ENCODE results near the gene NMD3. TPM values are rescaled to one million over a fixed set of nuclear protein-coding genes. Genes with fewer than 3 reads are reported as not detected.

The NMD3 gene
- total and polyA plus RNA-seq, 2 of the 13 experiments (the other 11 are each of a cell fraction or from before 2014, with no cell fraction given), result 44.2 to 55.2 TPM

DNA sequence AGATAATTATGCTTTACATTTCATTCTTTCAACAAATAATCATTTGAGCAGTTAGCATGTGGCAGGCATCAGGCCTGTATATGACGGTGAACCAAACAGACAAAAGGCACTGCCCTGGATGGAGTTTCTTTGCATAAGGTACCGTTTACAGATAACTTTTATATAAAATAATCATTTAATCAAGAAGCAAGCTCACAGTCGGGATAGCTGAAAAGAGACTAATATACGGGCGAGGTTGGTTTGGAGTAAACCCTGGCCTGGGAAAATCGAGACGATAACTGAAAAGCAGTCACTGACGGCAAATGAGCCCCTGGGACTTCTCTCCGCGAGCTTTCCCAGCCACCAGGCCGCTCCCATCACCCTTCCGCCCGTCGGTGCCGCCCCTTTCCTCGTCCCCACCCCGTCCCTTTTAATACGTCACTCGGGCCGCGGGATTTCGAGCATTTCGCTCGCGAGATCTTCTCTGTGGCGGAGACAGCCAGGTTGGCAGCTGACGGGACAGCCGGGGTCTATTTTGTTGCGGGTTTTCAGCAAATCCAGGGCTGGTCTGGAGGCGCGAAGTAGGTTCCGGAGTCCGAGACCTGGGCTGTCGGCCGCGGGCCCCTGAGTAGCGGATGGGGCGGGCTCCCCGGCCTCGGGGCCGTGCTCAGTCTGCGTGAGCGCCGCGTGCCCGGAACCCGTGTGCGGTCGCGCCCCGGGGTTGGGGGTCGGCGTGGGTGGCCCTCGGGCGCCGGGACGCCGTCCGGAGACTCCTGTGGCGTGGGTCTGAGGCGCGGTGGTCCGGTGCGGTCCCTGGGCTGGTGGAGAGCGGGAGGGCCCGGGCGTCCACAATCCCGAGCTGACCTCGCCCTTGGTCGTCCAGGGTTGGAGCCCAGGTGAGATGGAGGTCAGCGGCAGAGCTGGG, at the start of gene NMD3 (continued):
- TF ChIP-seq, protein P1, sequence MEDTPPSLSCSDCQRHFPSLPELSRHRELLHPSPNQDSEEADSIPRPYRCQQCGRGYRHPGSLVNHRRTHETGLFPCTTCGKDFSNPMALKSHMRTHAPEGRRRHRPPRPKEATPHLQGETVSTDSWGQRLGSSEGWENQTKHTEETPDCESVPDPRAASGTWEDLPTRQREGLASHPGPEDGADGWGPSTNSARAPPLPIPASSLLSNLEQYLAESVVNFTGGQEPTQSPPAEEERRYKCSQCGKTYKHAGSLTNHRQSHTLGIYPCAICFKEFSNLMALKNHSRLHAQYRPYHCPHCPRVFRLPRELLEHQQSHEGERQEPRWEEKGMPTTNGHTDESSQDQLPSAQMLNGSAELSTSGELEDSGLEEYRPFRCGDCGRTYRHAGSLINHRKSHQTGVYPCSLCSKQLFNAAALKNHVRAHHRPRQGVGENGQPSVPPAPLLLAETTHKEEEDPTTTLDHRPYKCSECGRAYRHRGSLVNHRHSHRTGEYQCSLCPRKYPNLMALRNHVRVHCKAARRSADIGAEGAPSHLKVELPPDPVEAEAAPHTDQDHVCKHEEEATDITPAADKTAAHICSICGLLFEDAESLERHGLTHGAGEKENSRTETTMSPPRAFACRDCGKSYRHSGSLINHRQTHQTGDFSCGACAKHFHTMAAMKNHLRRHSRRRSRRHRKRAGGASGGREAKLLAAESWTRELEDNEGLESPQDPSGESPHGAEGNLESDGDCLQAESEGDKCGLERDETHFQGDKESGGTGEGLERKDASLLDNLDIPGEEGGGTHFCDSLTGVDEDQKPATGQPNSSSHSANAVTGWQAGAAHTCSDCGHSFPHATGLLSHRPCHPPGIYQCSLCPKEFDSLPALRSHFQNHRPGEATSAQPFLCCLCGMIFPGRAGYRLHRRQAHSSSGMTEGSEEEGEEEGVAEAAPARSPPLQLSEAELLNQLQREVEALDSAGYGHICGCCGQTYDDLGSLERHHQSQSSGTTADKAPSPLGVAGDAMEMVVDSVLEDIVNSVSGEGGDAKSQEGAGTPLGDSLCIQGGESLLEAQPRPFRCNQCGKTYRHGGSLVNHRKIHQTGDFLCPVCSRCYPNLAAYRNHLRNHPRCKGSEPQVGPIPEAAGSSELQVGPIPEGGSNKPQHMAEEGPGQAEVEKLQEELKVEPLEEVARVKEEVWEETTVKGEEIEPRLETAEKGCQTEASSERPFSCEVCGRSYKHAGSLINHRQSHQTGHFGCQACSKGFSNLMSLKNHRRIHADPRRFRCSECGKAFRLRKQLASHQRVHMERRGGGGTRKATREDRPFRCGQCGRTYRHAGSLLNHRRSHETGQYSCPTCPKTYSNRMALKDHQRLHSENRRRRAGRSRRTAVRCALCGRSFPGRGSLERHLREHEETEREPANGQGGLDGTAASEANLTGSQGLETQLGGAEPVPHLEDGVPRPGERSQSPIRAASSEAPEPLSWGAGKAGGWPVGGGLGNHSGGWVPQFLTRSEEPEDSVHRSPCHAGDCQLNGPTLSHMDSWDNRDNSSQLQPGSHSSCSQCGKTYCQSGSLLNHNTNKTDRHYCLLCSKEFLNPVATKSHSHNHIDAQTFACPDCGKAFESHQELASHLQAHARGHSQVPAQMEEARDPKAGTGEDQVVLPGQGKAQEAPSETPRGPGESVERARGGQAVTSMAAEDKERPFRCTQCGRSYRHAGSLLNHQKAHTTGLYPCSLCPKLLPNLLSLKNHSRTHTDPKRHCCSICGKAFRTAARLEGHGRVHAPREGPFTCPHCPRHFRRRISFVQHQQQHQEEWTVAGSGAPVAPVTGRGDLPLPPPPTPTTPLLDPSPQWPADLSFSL (CRISPR knock-in tag; IDR thresholded peaks at IDR 0.05), result no peak
- TF ChIP-seq, protein P2, sequence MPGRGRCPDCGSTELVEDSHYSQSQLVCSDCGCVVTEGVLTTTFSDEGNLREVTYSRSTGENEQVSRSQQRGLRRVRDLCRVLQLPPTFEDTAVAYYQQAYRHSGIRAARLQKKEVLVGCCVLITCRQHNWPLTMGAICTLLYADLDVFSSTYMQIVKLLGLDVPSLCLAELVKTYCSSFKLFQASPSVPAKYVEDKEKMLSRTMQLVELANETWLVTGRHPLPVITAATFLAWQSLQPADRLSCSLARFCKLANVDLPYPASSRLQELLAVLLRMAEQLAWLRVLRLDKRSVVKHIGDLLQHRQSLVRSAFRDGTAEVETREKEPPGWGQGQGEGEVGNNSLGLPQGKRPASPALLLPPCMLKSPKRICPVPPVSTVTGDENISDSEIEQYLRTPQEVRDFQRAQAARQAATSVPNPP (CRISPR knock-in tag; IDR thresholded peaks at IDR 0.05), result peak; percentile 84; the same call in 1 of the 2 replicates
- TF ChIP-seq MBD4 (IDR thresholded peaks at IDR 0.05; ENCODE audit: borderline replicate concordance, low read length) (no peak), CBX5 (CRISPR knock-in tag; IDR thresholded peaks at IDR 0.05; ENCODE audit: borderline replicate concordance) (peak; percentile 34; the same call in 1 of the 2 replicates), GABPA (IDR thresholded peaks at IDR 0.05; ENCODE audit: low read depth, low read length) (no peak), GABPA (CRISPR knock-in tag; IDR thresholded peaks at IDR 0.05; ENCODE audit: low read depth) (peak; percentile 61), ZNF329 (CRISPR knock-in tag; IDR thresholded peaks at IDR 0.05; ENCODE audit: low read depth) (no peak; the same call in 1 of the 2 replicates), PAF1 (CRISPR knock-in tag; IDR thresholded peaks at IDR 0.05) (no peak), SRSF1 (optimal IDR thresholded peaks at IDR 0.05; ENCODE audit: low read depth, low read length) (peak; percentile 83), DR1 (CRISPR knock-in tag; IDR thresholded peaks at IDR 0.05) (peak; percentile 74), TCF7L2 (IDR thresholded peaks at IDR 0.05; ENCODE audit: low read depth, low read length) (no peak), ZNF331 (CRISPR knock-in tag; IDR thresholded peaks at IDR 0.05) (no peak), SNAI1 (CRISPR knock-in tag; IDR thresholded peaks at IDR 0.05; ENCODE audit: borderline replicate concordance) (no peak), ZNF761 (CRISPR knock-in tag; conservative IDR thresholded peaks at IDR 0.05) (peak; percentile 86), XRCC5 (optimal IDR thresholded peaks at IDR 0.05; ENCODE audit: low read length) (no peak)
- TF ChIP-seq, protein P3, sequence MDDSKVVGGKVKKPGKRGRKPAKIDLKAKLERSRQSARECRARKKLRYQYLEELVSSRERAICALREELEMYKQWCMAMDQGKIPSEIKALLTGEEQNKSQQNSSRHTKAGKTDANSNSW (CRISPR knock-in tag; IDR thresholded peaks at IDR 0.05; ENCODE audit: borderline replicate concordance), result no peak
- TF ChIP-seq, protein P4, sequence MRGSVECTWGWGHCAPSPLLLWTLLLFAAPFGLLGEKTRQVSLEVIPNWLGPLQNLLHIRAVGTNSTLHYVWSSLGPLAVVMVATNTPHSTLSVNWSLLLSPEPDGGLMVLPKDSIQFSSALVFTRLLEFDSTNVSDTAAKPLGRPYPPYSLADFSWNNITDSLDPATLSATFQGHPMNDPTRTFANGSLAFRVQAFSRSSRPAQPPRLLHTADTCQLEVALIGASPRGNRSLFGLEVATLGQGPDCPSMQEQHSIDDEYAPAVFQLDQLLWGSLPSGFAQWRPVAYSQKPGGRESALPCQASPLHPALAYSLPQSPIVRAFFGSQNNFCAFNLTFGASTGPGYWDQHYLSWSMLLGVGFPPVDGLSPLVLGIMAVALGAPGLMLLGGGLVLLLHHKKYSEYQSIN (CRISPR knock-in tag; IDR thresholded peaks at IDR 0.05; ENCODE audit: borderline replicate concordance), result no peak
- TF ChIP-seq, protein P5, sequence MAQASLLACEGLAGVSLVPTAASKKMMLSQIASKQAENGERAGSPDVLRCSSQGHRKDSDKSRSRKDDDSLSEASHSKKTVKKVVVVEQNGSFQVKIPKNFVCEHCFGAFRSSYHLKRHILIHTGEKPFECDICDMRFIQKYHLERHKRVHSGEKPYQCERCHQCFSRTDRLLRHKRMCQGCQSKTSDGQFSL (CRISPR knock-in tag; IDR thresholded peaks at IDR 0.05), result no peak
- TF ChIP-seq, protein P6, sequence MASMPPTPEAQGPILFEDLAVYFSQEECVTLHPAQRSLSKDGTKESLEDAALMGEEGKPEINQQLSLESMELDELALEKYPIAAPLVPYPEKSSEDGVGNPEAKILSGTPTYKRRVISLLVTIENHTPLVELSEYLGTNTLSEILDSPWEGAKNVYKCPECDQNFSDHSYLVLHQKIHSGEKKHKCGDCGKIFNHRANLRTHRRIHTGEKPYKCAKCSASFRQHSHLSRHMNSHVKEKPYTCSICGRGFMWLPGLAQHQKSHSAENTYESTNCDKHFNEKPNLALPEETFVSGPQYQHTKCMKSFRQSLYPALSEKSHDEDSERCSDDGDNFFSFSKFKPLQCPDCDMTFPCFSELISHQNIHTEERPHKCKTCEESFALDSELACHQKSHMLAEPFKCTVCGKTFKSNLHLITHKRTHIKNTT (CRISPR knock-in tag; IDR thresholded peaks at IDR 0.05), result no peak
